ENCODE measurements around the gene CAMTA2.

GRCh38 chr17:4931963-4932362 lies 55.5 kb downstream of the CAMTA2 start, which contains the start of gene GP1BA:
- TF ChIP-seq POLR2AphosphoS5 (IDR thresholded peaks at IDR 0.05; ENCODE audit: low read depth, low read length), result no peak
- no peak for TF ChIP-seq SIN3A (IDR thresholded peaks at IDR 0.05; ENCODE audit: borderline replicate concordance, insufficient read depth, low read length)
- no peak for TF ChIP-seq FOXP2 (optimal IDR thresholded peaks at IDR 0.05; ENCODE audit: borderline replicate concordance, extremely low read depth, extremely low read length, insufficient read depth)
- TF ChIP-seq, protein P1, sequence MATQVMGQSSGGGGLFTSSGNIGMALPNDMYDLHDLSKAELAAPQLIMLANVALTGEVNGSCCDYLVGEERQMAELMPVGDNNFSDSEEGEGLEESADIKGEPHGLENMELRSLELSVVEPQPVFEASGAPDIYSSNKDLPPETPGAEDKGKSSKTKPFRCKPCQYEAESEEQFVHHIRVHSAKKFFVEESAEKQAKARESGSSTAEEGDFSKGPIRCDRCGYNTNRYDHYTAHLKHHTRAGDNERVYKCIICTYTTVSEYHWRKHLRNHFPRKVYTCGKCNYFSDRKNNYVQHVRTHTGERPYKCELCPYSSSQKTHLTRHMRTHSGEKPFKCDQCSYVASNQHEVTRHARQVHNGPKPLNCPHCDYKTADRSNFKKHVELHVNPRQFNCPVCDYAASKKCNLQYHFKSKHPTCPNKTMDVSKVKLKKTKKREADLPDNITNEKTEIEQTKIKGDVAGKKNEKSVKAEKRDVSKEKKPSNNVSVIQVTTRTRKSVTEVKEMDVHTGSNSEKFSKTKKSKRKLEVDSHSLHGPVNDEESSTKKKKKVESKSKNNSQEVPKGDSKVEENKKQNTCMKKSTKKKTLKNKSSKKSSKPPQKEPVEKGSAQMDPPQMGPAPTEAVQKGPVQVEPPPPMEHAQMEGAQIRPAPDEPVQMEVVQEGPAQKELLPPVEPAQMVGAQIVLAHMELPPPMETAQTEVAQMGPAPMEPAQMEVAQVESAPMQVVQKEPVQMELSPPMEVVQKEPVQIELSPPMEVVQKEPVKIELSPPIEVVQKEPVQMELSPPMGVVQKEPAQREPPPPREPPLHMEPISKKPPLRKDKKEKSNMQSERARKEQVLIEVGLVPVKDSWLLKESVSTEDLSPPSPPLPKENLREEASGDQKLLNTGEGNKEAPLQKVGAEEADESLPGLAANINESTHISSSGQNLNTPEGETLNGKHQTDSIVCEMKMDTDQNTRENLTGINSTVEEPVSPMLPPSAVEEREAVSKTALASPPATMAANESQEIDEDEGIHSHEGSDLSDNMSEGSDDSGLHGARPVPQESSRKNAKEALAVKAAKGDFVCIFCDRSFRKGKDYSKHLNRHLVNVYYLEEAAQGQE (IDR thresholded peaks at IDR 0.05; ENCODE audit: insufficient read depth in 1 of 2, low read depth in 2 of 2, low read length in 2 of 2), result no peak
